ENCODE results near the gene ASB6. TPM values are rescaled to one million over a fixed set of nuclear protein-coding genes. Genes with fewer than 3 reads are reported as not detected.

ASB6 gene
- total RNA-seq, 4 donors from 2014 or later, result 15.4 to 22.5 (median 17.6) TPM

- Histone ChIP-seq H3K4me1 (peaks cover 0 to 10% (median 9%) of the 10 kb centered on the region in 3 donors), H3K36me3 (no peaks in the 10 kb centered on the region), H3K4me3 (no peak overlapping the region), H3K9me3 (no peaks in the 10 kb centered on the region), H3K27ac (no peak overlapping the region), H3K27me3 (no peaks in the 10 kb centered on the region)
- WGBS, 2 donors, result 86 to 100% methylated on average over 1 of the region's 1 CpG
- DNase-seq, result no peak
- TF ChIP-seq, protein P1, sequence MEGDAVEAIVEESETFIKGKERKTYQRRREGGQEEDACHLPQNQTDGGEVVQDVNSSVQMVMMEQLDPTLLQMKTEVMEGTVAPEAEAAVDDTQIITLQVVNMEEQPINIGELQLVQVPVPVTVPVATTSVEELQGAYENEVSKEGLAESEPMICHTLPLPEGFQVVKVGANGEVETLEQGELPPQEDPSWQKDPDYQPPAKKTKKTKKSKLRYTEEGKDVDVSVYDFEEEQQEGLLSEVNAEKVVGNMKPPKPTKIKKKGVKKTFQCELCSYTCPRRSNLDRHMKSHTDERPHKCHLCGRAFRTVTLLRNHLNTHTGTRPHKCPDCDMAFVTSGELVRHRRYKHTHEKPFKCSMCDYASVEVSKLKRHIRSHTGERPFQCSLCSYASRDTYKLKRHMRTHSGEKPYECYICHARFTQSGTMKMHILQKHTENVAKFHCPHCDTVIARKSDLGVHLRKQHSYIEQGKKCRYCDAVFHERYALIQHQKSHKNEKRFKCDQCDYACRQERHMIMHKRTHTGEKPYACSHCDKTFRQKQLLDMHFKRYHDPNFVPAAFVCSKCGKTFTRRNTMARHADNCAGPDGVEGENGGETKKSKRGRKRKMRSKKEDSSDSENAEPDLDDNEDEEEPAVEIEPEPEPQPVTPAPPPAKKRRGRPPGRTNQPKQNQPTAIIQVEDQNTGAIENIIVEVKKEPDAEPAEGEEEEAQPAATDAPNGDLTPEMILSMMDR (IDR thresholded peaks at IDR 0.05), result no peak
- no peak for TF ChIP-seq POLR2A (IDR thresholded peaks at IDR 0.05)
- intact Hi-C loops (cut with DNase I), result no loop called here
Observed at GRCh38 chr9:129585352-129585751, 56.6 kb downstream of the ASB6 start.

Other genes with a start within 250 kb of the ASB6 start
- not detected for gene C9orf50, start 21.1 kb downstream of the ASB6 start, total RNA-seq
- gene NTMT1, start 16.0 kb downstream of the ASB6 start, total RNA-seq, result 10 to 100 TPM; 14.0 to 17.6 (median 16.0) TPM
- gene PRRX2, start 23.5 kb upstream of the ASB6 start, total RNA-seq, result 1 to 10 TPM in 3 of 4 donors, under 1 TPM in 1; 0.82 to 3.8 (median 2.3) TPM
- gene PTGES, start 110.9 kb upstream of the ASB6 start, total RNA-seq, result 10 to 100 TPM in 3 of 4 donors, 1 to 10 TPM in 1; 5.6 to 31.2 (median 14.9) TPM
- gene TOR1B, start 161.0 kb upstream of the ASB6 start, total RNA-seq, result 10 to 100 TPM; 16.1 to 17.3 (median 17.0) TPM
- 10 to 100 TPM; 11.3 to 34.7 (median 24.8) TPM for gene TOR1A, start 182.0 kb upstream of the ASB6 start, total RNA-seq
- 10 to 100 TPM; 31.2 to 92.3 (median 51.5) TPM for gene C9orf78, start 193.1 kb upstream of the ASB6 start, total RNA-seq
- gene USP20, start 193.3 kb upstream of the ASB6 start, total RNA-seq, result 10 to 100 TPM; 12.3 to 19.7 (median 13.6) TPM